Suppressor macrophage (primary cell): ENCODE results near the gene NKX2-2.

Experiments
- DNase-seq, 4 experiments: peaks; one replicate each; pipeline ENCODE4 v3.0.0-alpha.2; 2020 to 2022
- total RNA-seq, 17 experiments: gene quantifications; one replicate each; lab custom pipeline; 2026; ENCODE audit warnings: mixed read lengths in 6 of 17, inconsistent platforms in 3 of 17; lab: John Stamatoyannopoulos, UW

NKX2-2 gene
- 0 to 0.44 (median 0) reads per million in 17 experiments for total RNA-seq

DNA sequence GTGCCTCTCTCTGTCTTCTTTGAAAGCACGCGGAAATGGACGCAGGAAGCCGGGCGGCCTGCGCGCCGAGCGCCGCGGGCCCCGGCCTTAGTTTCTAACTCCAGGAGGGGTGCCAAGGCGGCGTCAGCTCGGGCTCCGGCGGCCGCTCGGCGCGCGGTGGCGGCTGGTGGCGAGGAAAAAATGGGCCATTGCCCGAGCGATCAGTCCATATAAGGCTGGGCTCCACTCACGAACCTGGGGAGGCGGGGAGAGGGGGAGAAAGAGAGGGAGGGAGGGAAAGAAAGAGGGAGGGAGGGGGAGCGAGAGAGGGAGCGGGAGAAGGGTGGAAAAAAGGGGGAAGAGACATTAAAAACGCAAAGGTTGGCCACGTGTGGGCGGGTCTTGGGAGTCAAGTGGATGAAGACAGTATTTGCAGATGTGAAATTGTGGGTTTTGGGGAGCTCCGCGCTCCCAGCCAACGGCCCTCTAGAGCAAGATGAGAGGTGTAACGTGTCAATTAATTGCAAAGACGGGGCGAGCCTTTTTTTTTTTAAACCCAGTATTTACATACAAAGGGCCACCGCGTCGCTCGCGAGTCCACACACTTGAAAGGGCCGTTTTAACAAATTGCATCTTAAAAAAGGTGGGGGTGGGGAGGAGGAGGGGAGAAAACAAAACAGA, at the start of gene NKX2-2:
Gene NKX2-2, minus strand, starts transcription at position 184 of the 660 bp plus-strand sequence. CDS start 395 bp downstream, outside the sequence.
- no peak for DNase-seq

DNA sequence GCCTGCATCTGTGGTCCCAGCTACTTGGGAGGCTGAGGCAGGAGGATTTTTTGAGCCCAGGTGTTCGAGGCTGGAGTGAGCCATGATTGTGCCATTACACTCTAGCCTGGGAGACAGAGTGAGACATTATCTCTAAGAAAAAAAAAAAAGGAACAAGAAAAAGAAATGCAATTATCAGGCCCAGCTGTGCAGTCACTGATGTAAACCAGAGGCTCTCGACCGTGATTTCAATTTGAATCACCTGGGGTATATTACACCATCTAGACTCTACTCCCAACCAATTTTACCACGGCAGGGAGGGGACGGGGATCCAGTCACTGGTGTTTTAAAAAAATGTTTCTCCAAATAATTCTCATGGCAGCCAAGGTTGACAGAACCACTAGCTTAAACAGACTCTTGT, 48.8 kb upstream of the NKX2-2 start:
- DNase-seq: no peak

DNA sequence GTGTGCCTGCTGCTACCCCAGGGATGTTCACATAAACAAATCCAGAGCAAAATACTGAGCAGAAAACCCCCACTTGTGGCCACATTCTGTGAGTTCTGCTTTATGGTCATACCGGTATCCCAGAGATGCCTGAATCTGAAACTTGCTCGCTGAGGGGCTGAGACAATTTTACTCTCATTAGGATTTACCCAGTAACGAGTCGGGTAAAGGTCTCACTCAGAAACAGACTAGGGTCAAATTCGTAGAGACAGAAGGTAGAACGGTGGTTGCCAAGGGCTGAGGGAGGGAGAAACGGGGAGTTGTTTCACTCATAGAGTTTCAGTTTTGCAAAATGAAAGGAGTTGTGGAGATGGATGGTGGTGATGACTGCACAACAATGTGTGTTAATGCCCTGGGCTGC, 45.4 kb upstream of the NKX2-2 start:
- no peak for DNase-seq

DNA sequence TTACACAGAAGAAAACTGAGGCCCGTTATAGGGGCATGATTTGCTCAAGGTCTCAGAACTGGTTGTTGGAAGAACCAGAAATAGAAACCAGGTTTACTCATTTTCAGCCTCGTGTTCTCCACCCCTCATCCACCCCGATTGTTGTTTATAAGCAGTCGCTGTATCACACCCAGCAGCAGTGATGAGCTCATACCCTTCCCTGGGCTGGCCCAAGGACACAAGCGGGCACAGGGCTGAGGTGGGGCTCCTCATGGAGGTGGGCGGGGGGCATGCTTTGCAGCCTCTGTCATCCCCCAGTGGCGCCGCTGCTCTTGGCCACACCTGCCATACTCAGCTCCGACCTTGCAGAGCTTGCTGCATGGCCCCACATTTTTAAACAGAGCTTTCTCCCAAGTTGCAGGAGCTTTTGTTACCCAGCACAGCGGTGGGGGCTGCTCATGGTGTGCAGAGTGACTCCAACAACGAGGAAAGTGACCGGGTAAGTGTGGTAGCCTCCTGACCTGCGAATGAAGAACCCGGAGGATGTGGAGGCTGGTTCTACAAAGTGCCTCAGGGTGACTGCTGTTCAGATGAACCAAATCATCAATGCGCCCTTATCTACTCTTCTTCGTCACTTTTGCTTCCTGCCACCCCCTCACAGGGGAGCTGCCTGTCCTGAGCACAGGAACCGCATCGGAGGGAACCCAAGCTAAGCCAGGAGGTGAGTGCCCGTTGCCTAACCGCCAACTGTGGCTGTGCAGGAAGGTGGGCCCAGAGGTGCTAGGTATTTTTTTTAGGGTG, 43.6 kb upstream of the NKX2-2 start:
- DNase-seq: no peak

- no peak for DNase-seq
These were observed 42.5 kb upstream of the NKX2-2 start for GRCh38 chr20:21556398-21556797.

DNA sequence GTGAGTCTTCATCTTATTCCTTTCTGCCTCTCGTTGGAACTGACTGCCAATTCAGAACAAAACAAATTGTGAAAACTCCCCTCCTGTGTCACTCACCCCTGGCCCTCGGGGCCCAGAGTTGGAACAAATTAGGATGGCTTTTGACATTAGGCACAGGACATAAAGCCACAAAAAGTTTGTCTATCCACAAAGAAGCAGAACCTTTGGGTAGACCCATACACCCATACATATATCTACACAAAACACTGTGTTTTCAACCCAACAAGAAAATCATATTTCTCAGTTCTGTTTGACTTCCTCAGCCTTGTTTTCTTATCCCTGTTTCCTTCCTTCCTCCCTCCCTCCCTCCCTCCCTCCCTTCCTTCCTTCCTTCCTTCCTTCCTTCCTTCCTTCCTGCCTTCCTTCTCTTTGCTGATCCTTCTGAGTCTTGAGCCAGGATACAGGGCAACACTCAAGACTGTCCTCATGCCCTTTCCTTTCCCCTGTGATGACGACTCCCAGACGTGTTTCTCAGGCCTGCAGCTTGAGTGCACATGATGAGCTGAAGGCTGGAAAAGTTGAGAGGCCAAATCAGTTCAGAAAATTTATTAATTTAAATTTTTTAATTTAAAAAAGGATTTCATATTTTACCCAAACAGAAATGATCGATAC, 41.7 kb upstream of the NKX2-2 start:
- DNase-seq: no peak

GRCh38 chr20:21554985-21555384, 41.1 kb upstream of the NKX2-2 start:
- DNase-seq: no peak

GRCh38 chr20:21554376-21554890, 40.6 kb upstream of the NKX2-2 start:
- no peak for DNase-seq

- no peak for DNase-seq
These were observed 36.7 kb upstream of the NKX2-2 start for GRCh38 chr20:21550587-21550986.

GRCh38 chr20:21548390-21549035, 34.6 kb upstream of the NKX2-2 start:
- no peak for DNase-seq

DNA sequence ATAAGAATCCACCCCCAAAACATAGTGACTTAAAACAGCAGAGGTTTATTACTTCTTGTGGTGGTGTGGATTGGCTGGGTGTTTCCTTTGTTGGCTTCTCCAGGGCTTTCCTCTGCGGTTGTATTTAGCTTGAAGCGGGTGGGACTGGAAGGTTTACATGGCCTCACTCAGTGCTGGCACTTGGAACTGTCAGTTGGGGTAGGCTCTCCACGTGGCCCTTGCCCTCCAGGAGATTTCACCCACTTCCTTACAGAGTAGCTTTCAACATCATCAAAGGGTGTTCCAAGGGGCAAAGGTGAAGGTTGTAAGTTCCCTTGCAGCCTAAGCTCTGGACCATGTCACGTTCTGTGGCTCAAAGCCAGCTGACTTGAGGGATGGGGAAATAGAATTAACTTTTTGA, 32.5 kb upstream of the NKX2-2 start:
- DNase-seq: no peak

- no peak for DNase-seq
These were observed 25.6 kb upstream of the NKX2-2 start for GRCh38 chr20:21539512-21539911.

- no peak for DNase-seq
These were observed 21.0 kb upstream of the NKX2-2 start for GRCh38 chr20:21534886-21535285.

DNA sequence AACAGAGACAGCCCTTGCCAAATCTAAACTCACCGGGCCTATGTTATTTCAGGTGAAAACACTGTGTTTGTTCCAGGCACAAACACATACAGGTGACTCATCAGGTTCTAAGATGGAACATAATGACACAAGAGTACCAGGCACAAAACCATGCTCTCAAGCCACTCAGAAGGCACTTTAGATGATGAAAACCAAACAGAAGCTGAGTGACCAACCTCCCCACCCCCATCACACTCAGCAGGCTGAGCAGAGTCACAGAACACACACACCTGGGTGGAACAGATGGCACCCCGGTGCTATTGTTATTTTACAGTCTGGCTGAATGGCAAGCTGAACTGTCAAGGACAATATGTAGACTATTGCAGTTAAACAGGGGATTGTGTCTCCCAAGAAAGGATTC, 20.6 kb upstream of the NKX2-2 start:
- DNase-seq: no peak

GRCh38 chr20:21529863-21530262, 16.0 kb upstream of the NKX2-2 start:
- DNase-seq: no peak

DNA sequence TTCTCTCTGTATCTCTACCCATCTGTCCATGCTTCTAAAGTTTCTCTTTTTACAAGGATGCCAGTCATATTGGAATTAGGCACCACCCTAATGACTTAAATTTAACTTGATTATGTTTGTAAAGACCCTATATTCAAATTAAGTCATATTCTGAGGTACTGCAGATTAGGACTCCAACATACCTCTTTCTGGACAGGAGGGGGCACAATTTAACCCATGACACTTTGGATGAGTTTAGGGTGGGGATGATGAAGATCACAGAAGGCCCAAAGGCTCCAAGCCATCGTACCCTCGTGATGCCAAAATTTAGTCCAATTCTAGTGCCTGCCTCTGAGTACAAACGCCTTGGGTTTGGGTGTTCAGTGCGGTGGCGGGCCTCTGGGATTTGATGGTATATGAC, 15.0 kb upstream of the NKX2-2 start:
- no peak for DNase-seq

DNA sequence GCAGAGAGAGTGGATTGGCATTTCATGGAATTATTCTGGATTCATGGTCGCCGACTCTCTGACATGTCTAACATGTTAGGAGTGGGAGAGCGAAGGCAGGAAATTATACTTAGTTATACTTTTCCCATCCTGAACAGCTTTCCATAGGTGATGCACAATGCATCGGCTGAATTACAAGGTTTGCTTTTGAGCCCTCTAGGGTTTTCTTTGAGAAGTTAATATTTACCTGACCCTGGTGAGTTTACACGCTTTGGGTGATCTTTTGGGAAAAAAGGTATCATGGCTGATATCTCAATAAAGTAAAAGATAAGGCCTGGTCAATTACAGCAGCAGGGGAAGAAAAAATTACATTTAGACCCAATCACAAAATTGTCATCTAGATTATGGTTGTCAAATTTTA, 14.0 kb upstream of the NKX2-2 start:
- no peak for DNase-seq

GRCh38 chr20:21526776-21527175, 12.9 kb upstream of the NKX2-2 start:
- DNase-seq: no peak

GRCh38 chr20:21523895-21524294, 10.0 kb upstream of the NKX2-2 start:
- DNase-seq: no peak

- DNase-seq: no peak
These were observed 9.5 kb upstream of the NKX2-2 start for GRCh38 chr20:21523281-21523868.

GRCh38 chr20:21522481-21523280, 8.8 kb upstream of the NKX2-2 start:
- no peak for DNase-seq
